ENCODE data around the gene FGFR3. TPM values are rescaled to one million over a fixed set of nuclear protein-coding genes. Genes with fewer than 3 reads are reported as not detected.

FGFR3 gene
- total RNA-seq, 1 donor from 2014 or later: 34.2 TPM

DNA sequence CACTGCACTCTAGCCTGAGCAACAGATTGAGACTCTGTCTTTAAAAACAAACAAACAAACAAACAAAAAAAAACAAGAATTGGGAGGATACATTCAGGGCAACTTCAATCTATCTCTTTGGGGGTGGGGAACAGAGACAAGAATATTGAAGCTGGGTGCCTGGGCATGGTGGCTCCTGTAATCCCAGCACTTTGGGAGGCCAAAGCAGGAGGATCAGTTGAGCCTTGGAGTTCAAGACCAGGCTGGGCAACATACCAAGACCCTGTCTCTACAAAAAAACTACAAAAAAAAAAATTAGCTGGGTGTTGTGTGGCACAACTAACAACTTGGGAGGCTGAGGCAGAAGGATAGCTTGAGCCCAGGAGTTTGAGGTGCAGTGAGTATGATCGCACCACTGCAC lies 61.7 kb downstream of the FGFR3 start:
- Histone ChIP-seq H3K27ac (peak overlapping the region; percentile 84), H3K9me3 (no peaks in the 10 kb centered on the region), H3K4me1 (peaks cover 37% of the 10 kb centered on the region), H3K36me3 (no peaks in the 10 kb centered on the region), H3K4me3 (peak overlapping the region; percentile 96), H3K27me3 (ENCODE audit: low read depth) (no peaks in the 10 kb centered on the region)
- no peak for ATAC-seq
- intact Hi-C loops (cut with DNase I): no loop called here
- TF ChIP-seq, protein P1, sequence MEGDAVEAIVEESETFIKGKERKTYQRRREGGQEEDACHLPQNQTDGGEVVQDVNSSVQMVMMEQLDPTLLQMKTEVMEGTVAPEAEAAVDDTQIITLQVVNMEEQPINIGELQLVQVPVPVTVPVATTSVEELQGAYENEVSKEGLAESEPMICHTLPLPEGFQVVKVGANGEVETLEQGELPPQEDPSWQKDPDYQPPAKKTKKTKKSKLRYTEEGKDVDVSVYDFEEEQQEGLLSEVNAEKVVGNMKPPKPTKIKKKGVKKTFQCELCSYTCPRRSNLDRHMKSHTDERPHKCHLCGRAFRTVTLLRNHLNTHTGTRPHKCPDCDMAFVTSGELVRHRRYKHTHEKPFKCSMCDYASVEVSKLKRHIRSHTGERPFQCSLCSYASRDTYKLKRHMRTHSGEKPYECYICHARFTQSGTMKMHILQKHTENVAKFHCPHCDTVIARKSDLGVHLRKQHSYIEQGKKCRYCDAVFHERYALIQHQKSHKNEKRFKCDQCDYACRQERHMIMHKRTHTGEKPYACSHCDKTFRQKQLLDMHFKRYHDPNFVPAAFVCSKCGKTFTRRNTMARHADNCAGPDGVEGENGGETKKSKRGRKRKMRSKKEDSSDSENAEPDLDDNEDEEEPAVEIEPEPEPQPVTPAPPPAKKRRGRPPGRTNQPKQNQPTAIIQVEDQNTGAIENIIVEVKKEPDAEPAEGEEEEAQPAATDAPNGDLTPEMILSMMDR (IDR thresholded peaks at IDR 0.05): no peak
- DNase-seq: no peak

DNA sequence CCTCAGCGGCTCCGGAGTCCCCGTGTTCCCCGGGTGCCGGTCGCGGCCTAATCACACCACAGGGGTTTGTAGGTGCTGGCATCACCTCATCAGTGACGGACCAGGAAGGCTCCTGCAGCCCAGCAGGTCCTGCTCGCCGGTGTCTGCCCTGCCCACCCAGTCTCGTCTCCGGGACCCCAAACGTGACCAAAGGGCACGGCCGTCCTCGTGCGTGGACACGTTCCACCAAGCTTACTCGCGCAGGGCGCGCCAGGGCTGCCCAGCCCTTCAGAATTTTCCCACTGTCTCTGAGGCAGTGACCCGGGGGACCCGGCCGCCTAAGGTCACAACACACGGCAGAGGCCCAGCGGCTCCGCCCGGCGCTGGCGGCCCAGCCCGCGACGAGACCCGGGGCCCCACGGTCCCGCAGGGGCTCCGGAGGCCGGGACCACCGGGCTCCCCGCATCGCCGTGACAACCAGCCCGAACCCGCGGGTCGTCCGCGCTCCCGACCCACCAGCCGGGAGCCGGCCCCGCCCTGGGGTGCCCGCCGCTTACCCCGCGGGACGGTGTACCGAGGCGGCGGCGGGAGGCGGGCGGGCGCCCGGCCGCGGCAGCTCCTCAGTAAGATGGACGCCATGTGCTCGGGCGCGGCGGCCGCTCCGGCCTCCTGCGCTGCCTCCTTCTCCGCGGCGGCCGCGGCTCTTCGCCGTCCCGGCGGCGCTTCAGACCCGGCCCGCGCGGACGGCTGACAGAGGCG lies 62.4 kb downstream of the FGFR3 start:
- Histone ChIP-seq H3K27me3 (ENCODE audit: low read depth) (no peaks in the 10 kb centered on the region), H3K4me1 (peaks cover 37% of the 10 kb centered on the region), H3K36me3 (no peaks in the 10 kb centered on the region), H3K27ac (peak overlapping the region; percentile 84), H3K9me3 (no peaks in the 10 kb centered on the region), H3K4me3 (peak overlapping the region; percentile 96)
- intact Hi-C loops (cut with DNase I): no loop called here
- TF ChIP-seq, protein P1 (IDR thresholded peaks at IDR 0.05): no peak
- peak; percentile 35 to 53 for ATAC-seq
- DNase-seq: peak; percentile 60

DNA sequence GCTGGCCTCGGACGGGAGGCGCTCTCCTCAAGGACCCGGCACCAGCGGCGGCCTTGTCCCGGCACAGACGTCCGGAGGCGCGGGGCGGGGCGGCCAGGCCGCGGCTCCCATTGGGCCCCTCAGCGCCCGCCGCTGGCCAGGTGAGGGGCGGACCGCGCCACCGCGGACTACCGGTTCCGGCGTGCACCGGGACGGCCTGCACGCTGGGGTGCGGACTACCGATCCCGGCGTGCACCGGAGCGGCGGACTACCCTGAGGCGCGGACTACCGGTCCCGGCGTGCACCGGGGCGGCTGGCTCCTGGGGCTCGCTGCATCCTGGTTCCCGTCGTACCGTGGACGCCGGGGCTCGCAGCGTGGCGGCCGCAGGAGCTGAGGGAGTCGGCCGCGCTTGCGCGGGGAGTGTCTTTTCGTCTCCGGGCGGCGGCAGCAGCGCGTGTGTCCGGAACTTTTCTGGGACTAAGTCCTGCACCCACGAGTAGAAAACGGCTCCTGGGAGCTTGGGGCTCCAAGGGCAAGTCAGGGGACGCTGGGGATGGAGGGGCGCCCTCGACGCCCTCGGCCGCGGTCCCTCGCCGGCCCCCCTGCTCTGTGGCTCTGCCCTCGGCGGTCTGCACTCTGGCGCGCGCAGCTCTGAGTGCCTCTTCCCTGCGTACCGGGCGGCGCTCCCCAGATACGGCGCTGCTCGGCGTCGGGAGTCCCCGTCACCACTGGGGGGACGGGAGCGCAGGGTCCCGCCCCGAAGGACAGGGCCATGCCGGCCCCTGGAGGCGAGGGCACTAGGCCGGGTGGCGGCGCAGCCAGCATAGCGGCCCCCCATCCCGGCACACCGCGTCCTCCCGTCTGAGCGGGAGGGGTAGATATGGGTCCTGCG lies 63.2 kb downstream of the FGFR3 start, which contains the start of gene LETM1:
LETM1 (minus strand) TSS at position 86 of the 872 bp plus-strand sequence. CDS start 206 bp downstream, outside the sequence.
- no peaks in the 10 kb centered on the region for H3K27me3 ChIP-seq (ENCODE audit: low read depth)
- intact Hi-C loops (cut with DNase I): no loop called here
- peaks cover 33% of the 10 kb centered on the region for H3K4me1 ChIP-seq
- peak within 1 kb of the TSS; percentile 84 for H3K27ac ChIP-seq
- TF ChIP-seq, protein P1 (IDR thresholded peaks at IDR 0.05): peak; percentile 15
- H3K4me3 ChIP-seq: peak within 1 kb of the TSS; percentile 96
- DNase-seq: peak; percentile 98
- ATAC-seq: peak; percentile 98
- H3K9me3 ChIP-seq: no peaks in the 10 kb centered on the region
- H3K36me3 ChIP-seq: no peaks in the 10 kb centered on the region

DNA sequence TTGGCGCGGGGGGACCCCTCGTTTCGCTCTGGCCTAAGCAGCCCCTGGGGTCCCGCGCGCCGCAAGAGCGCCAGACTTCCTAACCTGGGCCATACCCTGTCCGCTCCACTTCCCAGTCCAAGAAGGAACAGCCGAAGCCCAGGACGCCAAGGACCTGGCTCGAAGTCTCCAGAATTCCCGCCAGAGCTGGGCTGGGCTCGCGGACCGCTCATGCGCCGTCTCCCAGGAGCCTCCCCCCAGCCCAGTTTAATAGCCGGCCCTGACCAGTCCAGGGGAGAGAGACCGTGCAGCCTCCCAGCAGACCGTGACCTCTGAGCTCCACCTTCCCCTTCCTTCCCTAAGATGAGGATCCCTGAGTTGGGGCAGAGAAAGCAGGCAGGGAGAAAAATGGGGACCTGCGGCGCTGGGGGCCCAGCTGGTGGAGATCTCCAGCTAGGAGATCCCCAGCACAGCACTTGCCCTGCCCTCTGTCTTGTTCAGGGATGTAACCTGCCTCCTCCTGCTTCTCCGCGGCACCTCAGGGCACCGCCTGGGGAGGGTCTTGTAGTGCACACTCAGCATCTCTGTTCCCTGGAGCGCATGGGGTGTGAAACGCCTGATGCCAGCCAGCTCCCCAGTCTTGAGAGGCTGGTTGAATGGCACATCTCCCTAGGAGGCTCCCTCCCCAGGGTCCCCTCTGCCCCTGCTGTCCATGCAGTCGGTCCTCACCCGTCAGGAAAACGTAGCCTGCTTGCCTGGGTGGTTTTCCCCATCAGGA lies 64.0 kb downstream of the FGFR3 start:
- intact Hi-C loops (cut with DNase I): no loop called here
- H3K36me3 ChIP-seq: no peaks in the 10 kb centered on the region

More for the DNA sequence above, 64.0 kb downstream of the FGFR3 start:
- Histone ChIP-seq H3K27ac (peak overlapping the region; percentile 84), H3K4me3 (peak overlapping the region; percentile 96), H3K9me3 (no peaks in the 10 kb centered on the region), H3K27me3 (ENCODE audit: low read depth) (peaks cover 3% of the 10 kb centered on the region), H3K4me1 (peaks cover 25% of the 10 kb centered on the region)
- TF ChIP-seq, protein P1 (IDR thresholded peaks at IDR 0.05): no peak
- ATAC-seq (peak; percentile 3 to 20), DNase-seq (no peak)

Measured in lower lobe of right lung (tissue), 2 donors.